ENCODE data around the gene CTNNA1.
"Not testable (repeated sequence)": the region's sequence is repeated elsewhere in the genome, so short reads cannot be mapped to it uniquely, and the experiment has no call there.

The CTNNA1 gene

GRCh38 chr5:138752951-138753793, at the start of gene CTNNA1:
CTNNA1 (plus strand) TSS chr5:138753425; CDS start chr5:138781925, 28,500 bp downstream.
- DNase-seq (ENCODE audit: low read depth in 3 of 3) = peak; percentile 9 to 58 (median 15)

GRCh38 chr5:138703777-138704176, 49.4 kb upstream of the CTNNA1 start:
- DNase-seq (ENCODE audit: low read depth in 3 of 3) = not testable (repeated sequence)

- DNase-seq (ENCODE audit: low read depth in 3 of 3) = no peak
These were observed 48.2 kb upstream of the CTNNA1 start for GRCh38 chr5:138705007-138705406.

- DNase-seq (ENCODE audit: low read depth in 3 of 3) = no peak
These were observed 47.7 kb upstream of the CTNNA1 start for GRCh38 chr5:138705567-138705966.

GRCh38 chr5:138706655-138707480, 46.4 kb upstream of the CTNNA1 start:
- no peak for DNase-seq (ENCODE audit: low read depth in 3 of 3)

GRCh38 chr5:138708791-138709190, 44.4 kb upstream of the CTNNA1 start:
- DNase-seq (ENCODE audit: low read depth in 3 of 3) = no peak

GRCh38 chr5:138709202-138709601, 44.0 kb upstream of the CTNNA1 start:
- no peak for DNase-seq (ENCODE audit: low read depth in 3 of 3)

GRCh38 chr5:138711087-138711486, 42.1 kb upstream of the CTNNA1 start:
- no peak for DNase-seq (ENCODE audit: low read depth in 3 of 3)

- DNase-seq (ENCODE audit: low read depth in 3 of 3) = no peak
These were observed 41.4 kb upstream of the CTNNA1 start for GRCh38 chr5:138711811-138712210.

GRCh38 chr5:138712324-138712723, 40.9 kb upstream of the CTNNA1 start:
- no peak for DNase-seq (ENCODE audit: low read depth in 3 of 3)

GRCh38 chr5:138712791-138713190, 40.4 kb upstream of the CTNNA1 start:
- DNase-seq (ENCODE audit: low read depth in 3 of 3) = no peak

GRCh38 chr5:138713247-138713646, 40.0 kb upstream of the CTNNA1 start:
- no peak for DNase-seq (ENCODE audit: low read depth in 3 of 3)

GRCh38 chr5:138714694-138715093, 38.5 kb upstream of the CTNNA1 start:
- no peak for DNase-seq (ENCODE audit: low read depth in 3 of 3)

- not testable (repeated sequence) for DNase-seq (ENCODE audit: low read depth in 3 of 3)
These were observed 37.2 kb upstream of the CTNNA1 start for GRCh38 chr5:138715931-138716432.

- no peak for DNase-seq (ENCODE audit: low read depth in 3 of 3)
These were observed 36.7 kb upstream of the CTNNA1 start for GRCh38 chr5:138716456-138716924.

GRCh38 chr5:138717399-138717798, 35.8 kb upstream of the CTNNA1 start:
- DNase-seq (ENCODE audit: low read depth in 3 of 3) = no peak

GRCh38 chr5:138719811-138720210, 33.4 kb upstream of the CTNNA1 start:
- no peak for DNase-seq (ENCODE audit: low read depth in 3 of 3)

- no peak for DNase-seq (ENCODE audit: low read depth in 3 of 3)
These were observed 32.4 kb upstream of the CTNNA1 start for GRCh38 chr5:138720840-138721239.

- DNase-seq (ENCODE audit: low read depth in 3 of 3) = no peak
These were observed 31.2 kb upstream of the CTNNA1 start for GRCh38 chr5:138721979-138722378.

GRCh38 chr5:138722544-138723177, 30.6 kb upstream of the CTNNA1 start:
- no peak for DNase-seq (ENCODE audit: low read depth in 3 of 3)

GRCh38 chr5:138724470-138725146, 28.6 kb upstream of the CTNNA1 start:
- no peak for DNase-seq (ENCODE audit: low read depth in 3 of 3)

Measured in stimulated activated CD4-positive, alpha-beta T cell treated with anti-CD3 and anti-CD28 coated beads, TNF-alpha, amount 100 ng/mL, for 24 hours (primary cell).